Liver (tissue), 9 donors: ENCODE results near the gene STK40. TPM values are rescaled to one million over a fixed set of nuclear protein-coding genes. Genes with fewer than 3 reads are reported as not detected.

Experiments used
- DNase-seq: peaks from one replicate; pipeline ENCODE4 v3.0.0-alpha.2; 2017; ENCODE audit warnings: low spot score
- H3K27ac ChIP-seq, 2 donors: one replicate each; pipeline ENCODE4 v1.7.0; 2013; ENCODE audit warnings: inconsistent platforms in 2 of 2, low read length in 2 of 2, control low read depth in 1 of 2, low read depth in 1 of 2, mild to moderate bottlenecking in 1 of 2
- H3K27me3 ChIP-seq, 4 donors: one replicate each; pipeline versions ENCODE4 v1.6.1 to v1.7.0; 2013; ENCODE audit warnings: low read length in 3 of 4, inconsistent platforms in 1 of 4, mild to moderate bottlenecking in 1 of 4, moderate library complexity in 1 of 4; ENCODE audit not compliant: control insufficient read depth in 4 of 4, insufficient read depth in 4 of 4
- H3K36me3 ChIP-seq, 4 donors: one replicate each; pipeline versions ENCODE4 v1.6.1 to v1.7.0; 2013; ENCODE audit warnings: low read length in 3 of 4, mild to moderate bottlenecking in 3 of 4, low read depth in 1 of 4, moderate library complexity in 1 of 4; ENCODE audit not compliant: control insufficient read depth in 4 of 4, insufficient read depth in 3 of 4
- H3K4me1 ChIP-seq, 4 donors: one replicate each; pipeline versions ENCODE4 v1.6.1 to v1.7.0; 2013; ENCODE audit warnings: low read length in 3 of 4, mild to moderate bottlenecking in 3 of 4, moderate library complexity in 1 of 4; ENCODE audit not compliant: control insufficient read depth in 4 of 4, insufficient read depth in 4 of 4
- H3K4me3 ChIP-seq, 3 donors: one replicate each; pipeline versions ENCODE4 v1.6.1 to v1.7.0; 2013; ENCODE audit warnings: low read length in 3 of 3, control low read depth in 1 of 3, low read depth in 1 of 3, mild to moderate bottlenecking in 1 of 3
- H3K9ac ChIP-seq, 2 donors: one replicate each; pipeline ENCODE4 v1.7.0; 2013; ENCODE audit warnings: low read length in 2 of 2, mild to moderate bottlenecking in 2 of 2, moderate library complexity in 2 of 2, control low read depth in 1 of 2, low read depth in 1 of 2
- H3K9me3 ChIP-seq, 4 donors: one replicate each; pipeline versions ENCODE4 v1.6.1 to v1.7.0; 2013; ENCODE audit warnings: low read length in 3 of 4; ENCODE audit not compliant: control insufficient read depth in 4 of 4
- ATF3 ChIP-seq: IDR thresholded peaks from 2 replicates; pipeline ENCODE4 v1.6.1; 2016; ENCODE audit warnings: antibody characterized with exemption
- CTCF ChIP-seq: fragments of 150-350 bp; IDR thresholded peaks from 2 replicates; pipeline ENCODE4 v1.5.1; 2017; ENCODE audit warnings: improper control_type of control experiment, low read depth, low read length; ENCODE audit not compliant: missing input control
- EGR1 ChIP-seq, 2 donors: IDR thresholded peaks; 2 replicates each; pipeline ENCODE4 v1.6.1; 2016 to 2018; ENCODE audit warnings: antibody characterized with exemption in 2 of 2, low read depth in 2 of 2
- FOXA1 ChIP-seq: IDR thresholded peaks from 2 replicates; pipeline ENCODE4 v1.6.1; 2016; ENCODE audit warnings: antibody characterized with exemption
- FOXA2 ChIP-seq: IDR thresholded peaks from 2 replicates; pipeline ENCODE4 v1.6.1; 2016; ENCODE audit warnings: antibody characterized with exemption
- GABPA ChIP-seq, 2 donors: IDR thresholded peaks in 1 of 2; conservative IDR thresholded peaks in 1 of 2; 2 replicates each; pipeline ENCODE4 v1.6.1; 2016; ENCODE audit warnings: antibody characterized with exemption in 2 of 2, mild to moderate bottlenecking in 1 of 2, moderate library complexity in 1 of 2
- HNF4A ChIP-seq, 2 donors: conservative IDR thresholded peaks; 2 replicates each; pipeline ENCODE4 v1.6.1; 2016; ENCODE audit warnings: antibody characterized with exemption in 2 of 2, mild to moderate bottlenecking in 2 of 2
- JUND ChIP-seq, 2 donors: IDR thresholded peaks; 2 replicates each; pipeline ENCODE4 v1.6.1; 2016; ENCODE audit warnings: antibody characterized with exemption in 2 of 2
- MAX ChIP-seq: IDR thresholded peaks from 2 replicates; pipeline ENCODE4 v1.6.1; 2016; ENCODE audit warnings: antibody characterized with exemption
- NR2F2 ChIP-seq: IDR thresholded peaks from 2 replicates; pipeline ENCODE4 v1.6.1; 2016; ENCODE audit warnings: antibody characterized with exemption
- RAD21 ChIP-seq, 2 donors: IDR thresholded peaks; 2 replicates each; pipeline ENCODE4 v1.6.1; 2016; ENCODE audit warnings: antibody characterized with exemption in 2 of 2, mild to moderate bottlenecking in 2 of 2
- TAF1 ChIP-seq: conservative IDR thresholded peaks from 2 replicates; pipeline ENCODE4 v1.6.1; 2016; ENCODE audit warnings: antibody characterized with exemption, mild to moderate bottlenecking
- YY1 ChIP-seq: IDR thresholded peaks from 2 replicates; pipeline ENCODE4 v1.6.1; 2016; ENCODE audit warnings: antibody characterized with exemption, mild to moderate bottlenecking
- ZBTB33 ChIP-seq: IDR thresholded peaks from 2 replicates; pipeline ENCODE4 v1.6.1; 2016; ENCODE audit warnings: antibody characterized with exemption
- WGBS: extraction: QIAGEN DNeasy Blood & Tissue Kit; methylation state at CpG from one replicate; pipeline ENCODE4 v1.1.7; 2013; 5-methylcytosine and 5-hydroxymethylcytosine counted together
- polyA plus RNA-seq, 2 donors: library from polyadenylated mRNA; stranded (reverse) in 1 of 2; unstranded in 1 of 2; fragments of 200-250 nt in 1 of 2; fragments of >200 nt in 1 of 2; fragmentation: Nextera tagmentation in 1 of 2; extraction: Ambion mirVana in 1 of 2; gene quantifications; one replicate each; pipeline versions ENCODE4 v1.2.1 to v1.2.3, GENCODE V29; 2013 to 2015
- total RNA-seq, 2 donors: library from RNA; depleted of rRNA; stranded (reverse); fragments of >200 nt; gene quantifications; one replicate each; pipeline ENCODE4 v1.2.3, GENCODE V29; 2014
- donor health status: healthy.
- donor health status: healthy.
- donor health status: healthy.
- donor health status: healthy.
- donor health status: healthy.

The STK40 gene
- total and polyA plus RNA-seq, 4 donors = 13.0 to 26.8 (median 21.9) TPM

GRCh38 chr1:36400514-36400824, 14.7 kb upstream of the STK40 start:
- no peak for TF ChIP-seq ATF3
- no peak for TF ChIP-seq NR2F2
- no peak for TF ChIP-seq FOXA1
- no peak for TF ChIP-seq JUND (IDR thresholded peaks at IDR 0.05)
- TF ChIP-seq TAF1 = no peak
- TF ChIP-seq ZBTB33 = no peak
- no peak for TF ChIP-seq FOXA2
- no peak overlapping the region for H3K9ac ChIP-seq
- no peaks in the 10 kb centered on the region for H3K27me3 ChIP-seq
- H3K4me1 ChIP-seq = peaks cover 0 to 14% (median 8%) of the 10 kb centered on the region in 4 donors
- H3K9me3 ChIP-seq = no peaks in the 10 kb centered on the region
- no peak overlapping the region for H3K4me3 ChIP-seq
- H3K36me3 ChIP-seq = no peaks in the 10 kb centered on the region
- WGBS = 93% methylated on average over 10 of the region's 10 CpGs
- no peak for DNase-seq
- peak overlapping the region; percentile 19 to 20 for H3K27ac ChIP-seq

GRCh38 chr1:36398370-36398977, 12.8 kb upstream of the STK40 start:
- Histone ChIP-seq H3K4me3 (no peak overlapping the region), H3K36me3 (peaks cover 0 to 5% (median 5%) of the 10 kb centered on the region in 4 donors), H3K27me3 (no peaks in the 10 kb centered on the region), H3K4me1 (peaks cover 0 to 14% (median 8%) of the 10 kb centered on the region in 4 donors), H3K27ac (peak overlapping the region; percentile 87 to 91), H3K9me3 (no peaks in the 10 kb centered on the region), H3K9ac (peak overlapping the region in 1 of 2 donors; percentile 93)
- no peak for DNase-seq
- 85% methylated on average over 7 of the region's 7 CpGs for WGBS
- TF ChIP-seq MAX (no peak), JUND (IDR thresholded peaks at IDR 0.05) (no peak), TAF1 (no peak), GABPA (IDR thresholded peaks at IDR 0.05 in 1 of 2, conservative IDR thresholded peaks at IDR 0.05 in 1 of 2) (no peak), CTCF (no peak), HNF4A (conservative IDR thresholded peaks at IDR 0.05) (no peak), RAD21 (IDR thresholded peaks at IDR 0.05) (no peak), FOXA1 (no peak), FOXA2 (no peak), NR2F2 (no peak), ATF3 (no peak), EGR1 (IDR thresholded peaks at IDR 0.05; ENCODE audit: low read depth in 2 of 2) (no peak), YY1 (no peak)
